ENCODE results near the gene SERPIND1.
"Not testable (repeated sequence)": the region's sequence is repeated elsewhere in the genome, so short reads cannot be mapped to it uniquely, and the experiment has no call there.

The SERPIND1 gene

GRCh38 chr22:20818471-20818870 is 44.6 kb downstream of the SERPIND1 start:
- no peak for DNase-seq

DNA sequence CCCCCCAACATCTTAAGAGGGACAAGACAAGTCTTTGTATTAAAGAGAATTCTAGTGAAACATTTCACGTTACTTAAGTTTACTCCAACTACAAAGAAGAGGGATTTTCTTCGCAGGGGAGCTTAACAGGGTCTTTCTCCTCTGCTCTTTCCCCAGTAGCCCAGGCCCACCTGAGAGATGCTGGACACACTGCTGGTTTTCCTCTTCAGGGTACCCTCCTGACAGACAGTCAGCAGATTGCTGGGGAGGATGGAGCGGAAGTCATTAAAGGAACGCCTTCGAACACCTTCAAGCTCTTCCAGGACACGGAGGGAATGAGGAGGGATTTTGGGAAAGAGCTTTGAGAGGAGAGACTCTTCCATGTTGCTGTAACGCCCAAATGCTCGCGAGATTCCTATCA is 45.6 kb downstream of the SERPIND1 start:
- no peak for DNase-seq

DNA sequence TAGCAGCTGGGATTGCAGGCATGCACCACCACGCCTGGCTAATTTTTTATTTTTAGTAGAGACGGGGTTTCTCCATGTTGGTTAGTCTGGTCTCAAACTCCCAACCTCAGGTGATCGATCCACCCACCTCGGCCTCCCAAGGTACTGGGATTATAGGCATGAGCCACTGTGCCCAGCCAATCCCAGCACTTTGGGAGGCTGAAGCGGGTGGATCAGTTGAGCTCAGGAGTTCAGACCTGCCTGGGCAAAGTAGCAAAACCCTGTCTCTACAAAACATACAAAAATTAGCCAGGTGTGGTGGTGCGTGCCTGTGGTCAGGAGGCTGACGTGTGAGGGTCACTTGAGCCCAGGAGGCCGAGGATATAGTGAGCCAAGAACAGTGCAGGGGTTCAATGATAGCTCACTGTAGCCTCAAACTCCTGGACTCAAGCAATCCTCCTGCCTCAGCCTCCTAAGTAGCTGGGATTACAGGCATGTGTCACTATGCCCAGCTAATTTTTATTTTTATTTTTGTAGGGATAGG is 47.9 kb downstream of the SERPIND1 start:
- not testable (repeated sequence) for DNase-seq

DNA sequence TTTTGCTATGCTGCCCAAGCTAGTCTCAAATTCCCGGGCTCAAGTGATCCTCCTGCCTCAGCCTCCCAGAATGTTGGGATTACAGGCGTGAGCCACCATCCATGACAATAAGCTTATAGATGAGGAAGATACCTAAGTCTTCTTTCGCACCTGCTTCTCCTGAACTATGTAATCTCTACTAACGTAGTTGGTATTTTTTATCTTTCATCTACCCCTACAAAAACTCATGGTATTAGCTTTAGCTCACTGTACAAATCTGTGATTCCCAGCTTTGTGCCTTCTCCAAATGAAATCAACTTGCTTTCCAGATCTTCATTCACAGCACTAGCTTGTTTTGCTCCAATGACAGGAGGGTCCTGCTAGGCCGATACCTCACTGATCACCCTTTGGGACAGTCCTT is 48.3 kb downstream of the SERPIND1 start:
- no peak for DNase-seq

DNA sequence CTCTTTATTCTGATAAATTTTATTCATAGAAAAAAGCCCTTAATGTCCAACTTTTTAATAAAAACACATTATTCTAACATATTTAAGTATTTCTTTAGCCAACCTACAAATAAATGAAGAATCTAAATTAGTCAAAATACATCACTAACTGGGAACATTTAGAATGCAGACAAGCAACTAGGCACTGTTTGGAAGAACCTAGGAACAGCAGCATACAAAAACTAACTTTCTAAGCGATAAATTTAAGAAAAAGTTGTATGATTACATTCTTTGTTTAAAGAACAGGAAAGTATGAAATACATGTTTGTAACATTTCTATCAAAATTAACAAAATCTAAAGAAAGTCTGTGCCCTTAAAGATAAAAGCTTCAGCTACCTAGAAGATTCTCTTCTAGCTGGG is 49.4 kb downstream of the SERPIND1 start:
- no peak for DNase-seq

DNA sequence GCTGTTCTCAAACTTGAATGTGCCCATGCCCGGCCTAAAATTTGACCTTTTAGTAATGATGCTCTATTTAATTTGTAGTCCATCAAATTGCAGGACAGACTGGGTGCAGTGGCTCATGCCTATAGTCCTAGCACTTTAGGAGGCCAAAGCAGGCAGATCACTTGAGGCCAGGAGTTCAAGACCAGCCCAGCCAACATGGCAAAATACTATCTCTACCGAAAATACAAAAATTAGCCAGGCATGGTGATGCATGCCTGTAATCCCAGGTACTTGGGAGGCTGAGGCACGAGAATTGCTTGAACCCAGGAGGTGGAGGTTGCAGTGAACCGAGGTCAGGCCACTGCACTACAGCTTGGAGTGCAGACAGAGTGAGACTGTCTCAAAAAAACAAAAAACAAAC is 51.3 kb downstream of the SERPIND1 start:
- DNase-seq: not testable (repeated sequence)

- no peak for DNase-seq
Observed at GRCh38 chr22:20825624-20826023, 51.7 kb downstream of the SERPIND1 start.

DNA sequence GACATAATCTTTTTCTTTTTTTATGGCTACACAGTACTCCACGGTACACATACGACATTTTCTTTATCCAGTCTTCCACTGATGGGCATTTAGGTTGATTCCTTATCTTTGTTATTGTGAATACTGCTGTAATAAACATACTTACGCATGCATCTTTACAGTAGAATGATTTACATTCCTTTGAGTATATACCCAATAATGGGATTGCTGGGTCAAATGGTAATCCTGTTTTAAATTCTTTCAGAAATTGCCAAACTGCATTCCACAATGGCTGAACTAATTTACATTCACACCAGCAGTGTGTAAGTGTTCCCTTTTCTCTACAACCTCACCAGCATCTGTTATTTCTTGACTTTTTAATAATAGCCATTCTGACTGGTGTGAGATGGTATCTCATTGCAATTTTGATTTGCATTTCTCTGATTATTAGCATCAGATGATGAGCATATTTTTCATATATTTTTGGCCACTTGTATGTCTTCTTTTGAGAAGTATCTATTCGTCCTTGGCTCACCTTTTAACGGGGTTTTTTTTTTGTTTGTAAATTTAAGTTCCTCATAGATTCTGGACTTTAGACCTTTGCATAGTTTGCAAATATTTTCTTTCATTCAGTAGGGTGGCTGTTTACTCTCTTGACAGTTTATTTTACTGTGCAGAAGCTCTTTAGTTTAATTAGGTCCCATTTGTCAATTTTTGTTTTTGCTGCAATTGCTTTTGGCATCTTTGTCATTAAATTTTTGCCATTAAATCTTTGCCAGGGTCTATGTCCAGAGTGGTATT is 52.6 kb downstream of the SERPIND1 start:
- DNase-seq: not testable (repeated sequence)

DNA sequence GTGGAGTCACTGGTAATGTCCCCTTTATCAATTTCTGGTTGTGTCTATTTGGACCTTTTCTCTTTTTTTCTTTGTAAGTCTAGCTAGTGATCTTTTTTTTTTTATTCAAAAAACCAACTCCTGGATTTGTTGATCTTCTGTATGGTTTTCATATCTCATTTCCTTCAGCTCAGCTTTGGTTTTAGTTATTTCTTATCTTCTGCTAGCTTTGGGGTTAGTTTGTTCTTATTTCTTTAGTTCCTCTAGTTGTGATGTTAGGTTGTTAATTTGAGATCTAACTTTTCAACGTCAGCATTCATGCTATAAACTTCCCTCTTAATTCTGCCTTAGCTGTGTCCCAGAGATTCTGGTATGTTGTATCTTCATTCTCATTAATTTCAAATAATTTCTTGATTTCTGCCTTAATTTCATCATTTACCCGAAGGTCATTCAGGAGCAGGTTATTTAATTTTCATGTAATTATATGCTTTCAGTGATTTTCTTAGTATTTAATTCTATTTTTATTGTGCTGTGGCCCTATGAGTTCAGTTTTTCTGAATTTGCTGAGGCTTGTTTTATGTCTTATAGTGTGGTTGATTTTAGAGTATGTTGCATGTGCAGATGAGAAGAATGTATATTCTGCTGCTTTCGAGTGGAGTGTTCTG is 55.7 kb downstream of the SERPIND1 start:
- DNase-seq: peak; percentile 12

- DNase-seq: no peak
Observed at GRCh38 chr22:20833225-20833665, 59.3 kb downstream of the SERPIND1 start.

- DNase-seq: no peak
Observed at GRCh38 chr22:20834206-20834605, 60.3 kb downstream of the SERPIND1 start.

DNA sequence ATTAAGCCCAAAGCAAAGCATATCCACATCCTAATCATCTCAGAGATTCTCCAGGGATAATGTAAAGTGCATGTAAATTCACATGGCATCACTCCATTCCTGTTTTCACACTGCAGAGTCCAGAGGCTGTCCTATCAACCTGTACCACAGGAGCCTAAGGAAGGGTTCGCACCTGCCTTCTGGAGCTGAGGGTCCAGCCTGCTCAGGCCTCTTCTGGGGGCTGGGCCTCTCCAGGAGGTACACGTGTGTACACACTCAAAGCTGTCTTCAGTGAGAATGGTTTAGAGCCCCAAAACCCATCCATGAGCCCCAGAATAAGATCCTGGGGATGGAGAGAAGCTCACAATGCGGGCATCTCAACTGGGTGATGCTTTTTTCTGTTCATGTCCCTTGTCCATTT is 60.8 kb downstream of the SERPIND1 start:
- no peak for DNase-seq

Data from hematopoietic multipotent progenitor cell treated with erythropoietin and hydrocortisone succinate and interleukin-3 and kit ligand, for 8 days (in vitro differentiated cells).